Muscle layer of colon (tissue), 2 donors: ENCODE results near the gene CELA1.

Experiments used
- H3K27ac ChIP-seq: one replicate; pipeline ENCODE4 v1.7.0; 2013; ENCODE audit warnings: low read depth, mild to moderate bottlenecking, low read length, moderate library complexity
- H3K27me3 ChIP-seq, 2 donors: one replicate each; pipeline ENCODE4 v1.7.0; 2013; ENCODE audit warnings: low read length in 2 of 2, mild to moderate bottlenecking in 2 of 2; ENCODE audit not compliant: insufficient read depth in 2 of 2, control insufficient read depth in 1 of 2
- H3K36me3 ChIP-seq: one replicate; pipeline ENCODE4 v1.7.0; 2013; ENCODE audit warnings: mild to moderate bottlenecking, low read length; ENCODE audit not compliant: insufficient read depth
- H3K4me1 ChIP-seq: one replicate; pipeline ENCODE4 v1.7.0; 2013; ENCODE audit warnings: mild to moderate bottlenecking, low read length; ENCODE audit not compliant: insufficient read depth
- H3K4me3 ChIP-seq, 2 donors: one replicate each; pipeline ENCODE4 v1.7.0; 2013; ENCODE audit warnings: low read length in 2 of 2, low read depth in 1 of 2, mild to moderate bottlenecking in 1 of 2, moderate library complexity in 1 of 2
- H3K9ac ChIP-seq: one replicate; pipeline ENCODE4 v1.7.0; 2013; ENCODE audit warnings: low read length
- H3K9me3 ChIP-seq: one replicate; pipeline ENCODE4 v1.7.0; 2013; ENCODE audit warnings: mild to moderate bottlenecking, low read length
- donor health status: abdominal sarcoma.
- donor health status: Adenocarcinoma of cecum.

CELA1 gene

GRCh38 chr12:51346581-51346980 lies at the start of gene CELA1:
Gene CELA1, minus strand, starts transcription at chr12:51346679. Its CDS starts 41 bp downstream, at chr12:51346638.
- Histone ChIP-seq H3K9me3 (no peaks in the 10 kb centered on the region), H3K9ac (no peak within 1 kb of the TSS), H3K36me3 (no peaks in the 10 kb centered on the region), H3K27me3 (no peaks in the 10 kb centered on the region), H3K4me1 (peaks cover 1% of the 10 kb centered on the region), H3K4me3 (no peak within 1 kb of the TSS), H3K27ac (no peak within 1 kb of the TSS)

- Histone ChIP-seq H3K36me3 (no peaks in the 10 kb centered on the region), H3K4me1 (peaks cover 4% of the 10 kb centered on the region), H3K27me3 (peaks cover 0 to 29% of the 10 kb centered on the region in 2 donors), H3K4me3 (no peak overlapping the region), H3K27ac (no peak overlapping the region), H3K9me3 (no peaks in the 10 kb centered on the region), H3K9ac (no peak overlapping the region)
Observed at GRCh38 chr12:51395283-51396230, 49.1 kb upstream of the CELA1 start.

- Histone ChIP-seq H3K27ac (no peak overlapping the region), H3K4me3 (no peak overlapping the region), H3K27me3 (peaks cover 0 to 30% of the 10 kb centered on the region in 2 donors), H3K9me3 (no peaks in the 10 kb centered on the region), H3K9ac (no peak overlapping the region), H3K4me1 (peaks cover 4% of the 10 kb centered on the region), H3K36me3 (no peaks in the 10 kb centered on the region)
Observed at GRCh38 chr12:51393676-51394545, 47.4 kb upstream of the CELA1 start.

- Histone ChIP-seq H3K4me1 (peaks cover 4% of the 10 kb centered on the region), H3K36me3 (no peaks in the 10 kb centered on the region), H3K27me3 (peaks cover 0 to 30% of the 10 kb centered on the region in 2 donors), H3K4me3 (no peak overlapping the region), H3K9me3 (no peaks in the 10 kb centered on the region), H3K27ac (no peak overlapping the region), H3K9ac (no peak overlapping the region)
Observed at GRCh38 chr12:51392556-51393237, 46.2 kb upstream of the CELA1 start.

GRCh38 chr12:51391283-51392123 lies 45.0 kb upstream of the CELA1 start, which contains the start of gene GALNT6:
Gene GALNT6, minus strand, starts transcription at chr12:51391406. Its CDS starts 11,625 bp downstream, at chr12:51379781.
- H3K36me3 ChIP-seq = no peaks in the 10 kb centered on the region

GRCh38 chr12:51390891-51391282 lies 44.4 kb upstream of the CELA1 start:
- Histone ChIP-seq H3K4me1 (peaks cover 4% of the 10 kb centered on the region), H3K9ac (no peak overlapping the region)

More at GRCh38 chr12:51391283-51392123, 45.0 kb upstream of the CELA1 start, which contains the start of gene GALNT6:
- H3K9ac ChIP-seq = no peak within 1 kb of the TSS
- H3K9me3 ChIP-seq = no peaks in the 10 kb centered on the region
- peaks cover 4% of the 10 kb centered on the region for H3K4me1 ChIP-seq
- H3K27me3 ChIP-seq = peaks cover 0 to 30% of the 10 kb centered on the region in 2 donors
- peak within 1 kb of the TSS; percentile 35 to 61 for H3K4me3 ChIP-seq
- H3K27ac ChIP-seq = no peak within 1 kb of the TSS

GRCh38 chr12:51390457-51390856 lies 44.0 kb upstream of the CELA1 start:
- Histone ChIP-seq H3K4me3 (no peak overlapping the region), H3K27me3 (peaks cover 0 to 30% of the 10 kb centered on the region in 2 donors), H3K9me3 (no peaks in the 10 kb centered on the region), H3K27ac (no peak overlapping the region), H3K9ac (no peak overlapping the region), H3K36me3 (no peaks in the 10 kb centered on the region), H3K4me1 (peaks cover 4% of the 10 kb centered on the region)

More at GRCh38 chr12:51390891-51391282, 44.4 kb upstream of the CELA1 start:
- no peak overlapping the region for H3K27ac ChIP-seq
- H3K4me3 ChIP-seq = peak overlapping the region; percentile 35 to 61
- H3K9me3 ChIP-seq = no peaks in the 10 kb centered on the region
- no peaks in the 10 kb centered on the region for H3K36me3 ChIP-seq
- H3K27me3 ChIP-seq = peaks cover 0 to 30% of the 10 kb centered on the region in 2 donors

- Histone ChIP-seq H3K9me3 (no peaks in the 10 kb centered on the region), H3K27me3 (peaks cover 0 to 30% of the 10 kb centered on the region in 2 donors), H3K9ac (no peak overlapping the region)
Observed at GRCh38 chr12:51389302-51389999, 43.0 kb upstream of the CELA1 start.

GRCh38 chr12:51388846-51389245 lies 42.4 kb upstream of the CELA1 start:
- Histone ChIP-seq H3K4me3 (no peak overlapping the region), H3K27ac (no peak overlapping the region), H3K9ac (no peak overlapping the region), H3K27me3 (peaks cover 0 to 30% of the 10 kb centered on the region in 2 donors), H3K9me3 (no peaks in the 10 kb centered on the region), H3K4me1 (peaks cover 4% of the 10 kb centered on the region), H3K36me3 (no peaks in the 10 kb centered on the region)

More at GRCh38 chr12:51389302-51389999, 43.0 kb upstream of the CELA1 start:
- Histone ChIP-seq H3K4me3 (no peak overlapping the region), H3K27ac (no peak overlapping the region), H3K36me3 (no peaks in the 10 kb centered on the region), H3K4me1 (peaks cover 4% of the 10 kb centered on the region)
